ENCODE results near the gene ILK.

- TF ChIP-seq CTCF (IDR thresholded peaks at IDR 0.05 in 8 of 11, conservative IDR thresholded peaks at IDR 0.05 in 3 of 11) (no peak), POLR2A (IDR thresholded peaks at IDR 0.05) (no peak)
These were observed 23.6 kb downstream of the ILK start for GRCh38 chr11:6626971-6627761.
